Activated gamma-delta T cell treated with Interleukin-2 at 50 U/mL for 16 hours (primary cell): Measurements from ENCODE around the gene SGMS1.
"Not testable (repeated sequence)": the region's sequence is repeated elsewhere in the genome, so short reads cannot be mapped to it uniquely, and the experiment has no call there.

Experiments used
- DNase-seq: peaks from one replicate; pipeline ENCODE4 v3.0.0-alpha.2; 2020

The SGMS1 gene

DNA sequence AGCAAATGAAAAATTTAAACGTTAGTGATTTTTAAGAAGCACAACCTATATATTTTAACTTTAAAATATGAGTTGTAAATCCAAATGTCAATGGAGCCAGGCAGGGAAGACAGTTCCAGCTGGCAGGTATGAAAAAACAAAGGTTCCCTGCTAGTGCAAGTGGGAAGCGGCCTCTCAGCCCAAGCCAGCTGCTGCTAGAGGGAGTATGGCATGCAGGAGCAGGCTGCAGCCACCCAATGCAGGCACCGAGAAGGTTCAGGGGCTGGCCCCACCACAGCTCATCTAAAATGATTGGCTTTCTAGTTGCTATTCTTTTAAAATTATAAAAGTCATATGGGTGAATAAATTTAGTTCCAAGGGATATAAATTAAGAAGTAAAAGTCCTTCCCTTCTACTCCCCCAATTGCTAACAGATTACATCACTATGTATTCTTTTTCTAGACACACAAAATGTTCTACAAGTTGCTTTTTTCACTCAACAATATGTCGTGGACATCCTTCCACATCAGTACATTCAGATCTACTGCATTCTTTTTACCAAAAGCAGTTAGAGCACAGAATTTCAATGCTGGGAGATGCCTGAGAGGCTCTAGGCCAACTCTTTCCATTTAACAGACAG lies 69.3 kb downstream of the SGMS1 start:
- DNase-seq, result no peak

GRCh38 chr10:50552771-50553535 lies 70.8 kb downstream of the SGMS1 start:
- DNase-seq, result peak; percentile 32

- DNase-seq, result no peak
Measured at GRCh38 chr10:50552308-50552707, 71.4 kb downstream of the SGMS1 start.

DNA sequence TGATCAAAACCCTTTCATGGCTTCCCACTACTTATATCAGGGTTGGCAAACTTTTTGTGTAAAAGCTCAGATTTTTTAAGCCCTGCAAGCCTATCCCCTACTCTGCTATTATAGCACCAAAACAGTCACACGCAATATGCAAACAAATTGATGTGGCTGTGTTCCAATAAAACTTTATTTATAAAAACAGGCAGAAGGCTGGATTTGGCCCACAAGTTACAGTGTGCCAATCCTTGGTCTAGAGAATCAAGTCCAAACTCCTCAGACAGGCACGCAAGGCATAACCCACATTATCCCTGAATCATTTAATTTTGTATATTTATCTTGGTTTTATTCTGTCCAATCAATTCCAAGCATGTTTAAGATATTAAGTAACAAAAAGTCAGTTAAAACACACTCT lies 71.9 kb downstream of the SGMS1 start:
- no peak for DNase-seq

GRCh38 chr10:50550291-50550839 lies 73.4 kb downstream of the SGMS1 start:
- DNase-seq, result no peak

DNA sequence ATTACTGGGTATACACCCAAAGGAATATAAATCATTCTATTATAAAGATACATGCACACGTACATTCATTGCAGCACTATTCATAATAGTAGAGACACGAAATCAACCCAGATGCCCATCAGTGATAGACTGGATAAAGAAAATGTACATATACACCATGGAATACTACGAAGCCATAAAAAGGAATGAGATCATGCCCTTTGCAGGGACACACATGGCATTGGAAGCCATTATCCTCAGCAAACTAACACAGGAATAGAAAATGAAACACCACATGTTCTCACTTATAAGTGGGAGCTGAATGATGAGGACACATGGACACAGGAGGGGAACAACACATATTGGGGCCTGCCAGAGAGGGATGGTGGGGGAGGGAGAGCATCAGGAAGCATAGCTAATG lies 74.6 kb downstream of the SGMS1 start:
- not testable (repeated sequence) for DNase-seq

GRCh38 chr10:50548481-50548880 lies 75.3 kb downstream of the SGMS1 start:
- DNase-seq, result not testable (repeated sequence)

DNA sequence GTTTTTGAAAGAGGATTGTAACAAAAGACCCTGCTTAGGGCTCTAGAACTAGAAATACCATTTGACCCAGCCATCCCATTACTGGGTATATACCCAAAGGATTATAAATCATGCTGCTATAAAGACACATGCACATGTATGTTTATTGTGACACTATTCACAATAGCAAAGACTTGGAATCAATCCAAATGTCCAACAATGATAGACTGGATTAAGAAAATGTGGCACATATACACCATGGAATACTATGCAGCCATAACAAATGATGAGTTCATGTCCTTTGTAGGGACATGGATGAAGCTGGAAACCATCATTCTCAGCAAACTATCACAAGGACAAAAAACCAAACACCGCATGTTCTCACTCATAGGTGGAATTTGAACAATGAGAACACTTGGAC lies 77.5 kb downstream of the SGMS1 start:
- not testable (repeated sequence) for DNase-seq

DNA sequence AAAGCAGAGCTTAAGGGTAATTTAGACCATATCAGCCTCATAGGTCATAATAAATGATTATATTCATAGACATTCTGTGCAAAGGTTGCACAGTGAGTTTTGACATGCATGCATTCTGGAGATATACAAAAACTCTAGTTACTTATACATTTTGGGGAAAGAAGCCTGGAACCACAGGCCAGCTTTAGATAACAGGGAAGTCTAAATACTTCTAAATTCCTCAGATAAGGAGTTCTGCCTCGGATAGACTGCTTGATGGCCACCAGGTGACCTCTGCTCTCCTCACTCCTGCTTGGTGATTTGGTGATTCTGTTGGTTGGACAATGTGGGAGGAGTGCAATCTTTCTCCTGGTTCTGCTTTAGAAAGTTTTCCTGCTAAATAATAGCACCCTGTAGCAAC lies 77.9 kb downstream of the SGMS1 start:
- no peak for DNase-seq

DNA sequence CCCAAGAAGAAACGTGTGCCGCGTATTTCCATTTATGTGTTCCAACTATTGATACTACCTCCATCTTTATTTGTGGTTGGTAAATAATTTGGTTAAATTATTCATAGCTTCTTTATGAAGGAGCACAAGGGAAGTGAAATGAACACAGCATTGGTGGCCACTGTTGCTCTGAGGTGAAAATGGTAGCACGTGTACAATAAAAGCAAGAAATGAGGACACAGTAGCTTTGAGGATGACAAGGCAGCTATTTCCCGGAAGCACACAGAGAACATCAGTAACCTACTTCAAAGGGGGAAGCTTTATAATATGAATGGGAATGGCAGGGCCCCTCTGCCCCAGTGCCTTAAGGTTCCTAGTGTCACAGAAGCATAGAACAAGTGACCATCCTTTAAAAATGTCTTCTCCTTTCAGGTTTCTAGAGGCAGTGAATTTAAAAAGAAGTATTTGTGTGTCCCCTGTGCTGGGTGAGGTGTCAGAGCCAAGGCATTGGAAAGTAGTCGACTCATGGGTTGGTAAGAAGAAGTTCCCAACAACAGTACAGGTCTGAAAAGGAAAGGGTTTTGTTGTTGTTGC lies 78.8 kb downstream of the SGMS1 start:
- DNase-seq, result no peak

DNA sequence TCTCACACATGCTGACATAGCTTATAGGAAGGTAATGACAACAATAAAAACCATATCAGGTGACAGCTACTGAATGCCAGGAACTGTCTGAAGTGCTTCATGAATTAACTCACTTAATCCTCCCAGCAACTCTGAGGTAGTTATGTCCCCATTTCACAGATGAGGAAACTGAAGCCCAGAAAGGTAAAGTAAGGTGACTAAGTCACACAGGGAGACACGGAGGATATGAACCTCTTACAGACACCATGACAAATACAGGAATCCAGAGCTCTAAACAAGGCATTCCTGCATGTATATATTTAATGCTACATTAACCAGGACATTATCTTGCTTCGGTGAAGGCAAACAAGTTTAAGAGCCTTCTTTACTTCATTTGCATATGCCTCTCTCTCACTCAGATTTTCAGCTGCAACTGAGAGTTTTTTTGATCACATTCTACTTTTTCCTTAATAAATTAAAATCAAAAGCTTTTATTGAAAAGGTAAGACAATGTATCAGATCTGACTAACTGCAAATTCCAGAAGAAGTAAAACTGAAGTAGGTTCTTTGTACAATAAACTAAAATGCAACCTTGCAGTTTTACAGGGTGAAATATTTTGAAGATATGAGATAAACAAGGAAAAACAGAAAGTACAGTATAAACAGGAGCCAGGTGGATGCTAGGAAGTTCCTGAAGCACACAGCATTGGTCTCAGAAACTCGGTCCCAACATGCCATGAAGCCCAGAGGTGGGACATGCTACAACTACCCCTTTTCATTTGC lies 79.5 kb downstream of the SGMS1 start:
- DNase-seq, result no peak

DNA sequence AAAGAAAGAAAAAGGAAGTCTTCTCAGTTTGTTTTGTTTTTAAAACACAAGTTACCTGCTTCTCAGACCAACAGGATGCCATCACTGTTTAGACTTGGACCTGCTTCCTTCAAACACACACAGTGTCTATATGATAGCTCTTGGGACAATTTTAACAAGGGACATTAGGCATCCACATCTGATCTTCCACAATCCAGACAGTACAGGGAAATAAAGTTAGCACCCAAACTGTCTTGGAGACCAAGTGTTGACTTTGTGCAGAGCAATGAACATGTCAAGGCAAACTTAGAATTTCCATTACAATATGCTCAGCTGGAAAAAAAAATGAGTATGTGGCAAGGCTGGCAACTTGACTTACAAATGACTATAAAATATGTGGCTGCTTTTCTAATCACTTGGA lies 80.9 kb downstream of the SGMS1 start:
- no peak for DNase-seq

DNA sequence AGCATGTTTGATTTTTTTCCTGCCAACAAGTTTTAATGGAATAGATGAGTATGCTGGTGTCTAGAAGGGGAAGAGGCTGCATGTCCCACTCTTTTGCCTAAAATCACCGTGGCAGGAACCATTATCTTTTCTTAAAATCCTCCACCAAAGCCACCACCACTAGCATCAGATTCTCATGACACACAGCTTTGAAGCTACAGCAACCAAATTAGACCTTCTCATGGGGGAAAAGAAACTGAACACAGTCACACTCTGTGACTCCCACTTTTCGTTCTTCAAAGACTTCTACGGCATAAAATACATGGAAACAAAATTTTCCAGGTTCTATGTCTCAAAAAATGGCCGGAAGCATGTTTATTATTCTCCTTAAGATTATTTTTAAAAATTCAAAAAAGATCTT lies 81.8 kb downstream of the SGMS1 start:
- DNase-seq, result no peak

DNA sequence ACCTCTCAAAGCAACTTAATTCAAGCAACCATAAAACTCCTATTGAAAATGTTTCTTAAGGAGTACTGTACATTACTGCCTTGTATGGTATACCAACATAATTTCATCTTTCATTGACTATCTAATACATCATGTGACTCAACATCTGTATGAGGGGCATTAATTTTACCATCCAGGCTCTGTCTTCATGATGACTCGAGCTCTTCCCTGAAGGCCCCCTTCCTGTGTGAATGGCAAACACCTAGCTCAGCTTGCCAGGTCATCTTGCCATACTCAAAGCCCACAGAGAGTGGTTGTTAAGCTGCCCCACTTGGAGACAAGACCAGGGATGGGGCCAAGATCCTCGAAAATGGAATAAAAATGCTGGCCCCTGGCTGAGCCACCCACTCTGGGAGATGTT lies 82.4 kb downstream of the SGMS1 start:
- DNase-seq, result no peak

GRCh38 chr10:50540826-50541122 lies 83.0 kb downstream of the SGMS1 start:
- DNase-seq, result no peak

GRCh38 chr10:50540069-50540825 lies 83.5 kb downstream of the SGMS1 start:
- DNase-seq, result no peak

DNA sequence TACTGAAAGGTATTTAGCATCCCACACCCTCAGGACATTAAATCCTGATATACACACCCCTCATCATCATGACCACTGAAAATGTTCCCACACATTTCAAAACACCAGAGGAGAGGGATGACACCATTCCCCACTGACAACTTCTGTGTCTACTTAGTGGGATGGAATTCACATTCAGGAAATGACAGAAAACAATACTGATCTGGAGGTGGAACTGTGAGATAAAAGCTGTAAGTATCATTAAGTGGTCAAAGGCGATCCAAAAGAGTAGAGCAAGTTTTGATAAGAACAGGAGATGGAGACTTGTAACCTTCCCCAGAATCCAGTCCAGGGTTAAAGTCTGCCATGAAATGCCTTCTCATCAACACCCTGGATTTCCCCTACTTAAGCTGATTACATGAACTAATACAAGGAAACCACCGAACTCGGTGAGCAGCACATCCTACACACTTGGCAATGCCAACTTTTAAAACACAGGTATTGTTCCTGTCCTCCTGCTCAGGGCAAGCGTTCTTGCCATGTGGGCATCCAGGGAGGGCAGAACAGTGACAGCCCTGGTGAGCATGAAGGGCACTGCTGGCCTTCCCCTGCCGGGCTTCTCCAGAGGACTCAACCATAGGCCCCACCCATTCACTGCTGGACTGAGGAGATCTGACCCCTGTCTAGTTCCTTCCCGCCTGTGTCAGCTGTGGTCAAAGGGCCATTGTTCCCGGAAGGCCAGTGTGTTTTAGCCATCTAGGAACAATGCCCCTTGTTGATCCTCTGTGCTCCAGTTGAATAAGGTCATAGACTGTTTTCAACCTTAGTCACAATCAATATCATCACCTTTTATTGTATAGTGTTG lies 85.0 kb downstream of the SGMS1 start:
- no peak for DNase-seq

GRCh38 chr10:50536617-50537240 lies 87.0 kb downstream of the SGMS1 start:
- DNase-seq, result no peak

- not testable (repeated sequence) for DNase-seq
Measured at GRCh38 chr10:50534748-50535376, 88.9 kb downstream of the SGMS1 start.

DNA sequence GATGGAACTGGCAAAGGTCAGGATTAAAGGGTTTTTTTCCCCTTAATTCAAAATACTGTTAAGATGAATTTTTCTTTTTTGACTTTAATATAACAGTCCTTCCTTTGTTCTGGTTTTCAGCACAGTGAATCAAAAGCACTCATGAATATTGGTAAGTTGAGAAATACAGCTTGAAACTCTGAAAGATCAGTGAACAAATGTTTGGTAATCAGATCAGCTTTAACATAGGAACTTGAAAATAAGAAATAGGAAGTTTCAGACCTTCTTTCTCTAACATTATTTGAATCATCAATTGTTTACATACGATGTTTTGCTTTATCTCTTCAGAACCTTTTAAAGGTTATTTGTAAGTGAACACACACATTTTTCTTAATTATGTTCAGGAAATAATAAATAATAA lies 90.5 kb downstream of the SGMS1 start:
- no peak for DNase-seq
